Prostate gland (tissue), 2 donors: ENCODE data around the gene SENP2. TPM values are rescaled to one million over a fixed set of nuclear protein-coding genes. Genes with fewer than 3 reads are reported as not detected.

ENCODE experiments used
- DNase-seq: peaks from one replicate; pipeline ENCODE4 v3.0.0-alpha.2; 2019; ENCODE audit warnings: low spot score
- H3K27ac ChIP-seq, 2 donors: fragments of 200-600 bp; sonication (generic); 2 replicates each; pipeline ENCODE4 v1.5.1; 2017 to 2019
- H3K27me3 ChIP-seq: fragments of 200-600 bp; sonication (generic); replicated peaks from 2 replicates; pipeline ENCODE4 v1.5.1; 2019; ENCODE audit not compliant: insufficient read depth
- H3K36me3 ChIP-seq, 2 donors: fragments of 200-600 bp; sonication (generic); 1 replicate in 1 of 2; 2 replicates in 1 of 2; pipeline versions ENCODE4 v1.5.1 to v1.8.1; 2017 to 2019
- H3K4me1 ChIP-seq: fragments of 200-600 bp; sonication (generic); replicated peaks from 2 replicates; pipeline ENCODE4 v1.5.1; 2019
- H3K4me3 ChIP-seq, 2 donors: fragments of 200-600 bp; sonication (generic); 2 replicates each; pipeline ENCODE4 v1.5.1; 2017 to 2019
- H3K9me3 ChIP-seq: fragments of 200-600 bp; sonication (generic); 2 replicates; pipeline ENCODE4 v1.5.1; 2017
- CTCF ChIP-seq, 4 experiments: fragments of 200-600 bp in 2 of 4; fragments of 450-650 bp in 2 of 4; sonication (generic) in 2 of 4; IDR thresholded peaks; 1 replicate in 3 of 4; 2 replicates in 1 of 4; pipeline ENCODE4 v1.5.1; 2016 to 2019; ENCODE audit warnings: antibody characterized with exemption in 4 of 4, mild to moderate bottlenecking in 2 of 4, moderate library complexity in 2 of 4
- POLR2A ChIP-seq: fragments of 450-650 bp; IDR thresholded peaks from one replicate; pipeline ENCODE4 v1.6.1; 2016; ENCODE audit warnings: antibody characterized with exemption, mild to moderate bottlenecking
- POLR2AphosphoS5 ChIP-seq: sonication (generic); formaldehyde crosslinking; IDR thresholded peaks from one replicate; pipeline ENCODE4 v1.6.1; 2017; ENCODE audit warnings: antibody characterized with exemption
- WGBS: methylation state at CpG from one replicate; pipeline ENCODE4 v1.1.5; 2018; 5-methylcytosine and 5-hydroxymethylcytosine counted together
- intact Hi-C: fragments of 100-400 bp; cut with DNase I; formaldehyde crosslinking; loops from one replicate; pipeline ENCODE4 v1.14.2; 2022
- total RNA-seq, 2 donors: library from RNA; depleted of rRNA; stranded (reverse); fragments of >200 nt; gene quantifications; one replicate each; pipeline ENCODE4 v1.1.0, GENCODE V29; 2016

Gene SENP2
- total RNA-seq, 2 donors from 2014 or later: 25.3 to 27.0 TPM

- H3K27me3 ChIP-seq: no peaks in the 10 kb centered on the region
- no peak for DNase-seq
- H3K4me1 ChIP-seq: no peaks in the 10 kb centered on the region
- intact Hi-C loops: no loop called here
- TF ChIP-seq CTCF (IDR thresholded peaks at IDR 0.05) (no peak), POLR2AphosphoS5 (no peak), POLR2A (no peak)
- H3K9me3 ChIP-seq: no peaks in the 10 kb centered on the region
- 93% methylated on average over 10 of the region's 10 CpGs for WGBS
- H3K36me3 ChIP-seq: no peaks in the 10 kb centered on the region
- H3K27ac ChIP-seq: no peak overlapping the region
- H3K4me3 ChIP-seq: no peak overlapping the region
These were observed 63.3 kb downstream of the SENP2 start for GRCh38 chr3:185649414-185649813.

- no peaks in the 10 kb centered on the region for H3K27me3 ChIP-seq
- H3K36me3 ChIP-seq: no peaks in the 10 kb centered on the region
- H3K27ac ChIP-seq: no peak overlapping the region
- TF ChIP-seq POLR2A: no peak
- TF ChIP-seq CTCF (IDR thresholded peaks at IDR 0.05): no peak
- TF ChIP-seq POLR2AphosphoS5: no peak
- intact Hi-C loops: no loop called here
- no peaks in the 10 kb centered on the region for H3K4me1 ChIP-seq
- 98% methylated on average over 9 of the region's 9 CpGs for WGBS
- DNase-seq: no peak
- no peaks in the 10 kb centered on the region for H3K9me3 ChIP-seq
- no peak overlapping the region for H3K4me3 ChIP-seq
These were observed 65.9 kb downstream of the SENP2 start for GRCh38 chr3:185651971-185652370.

GRCh38 chr3:185653949-185654757 lies 68.1 kb downstream of the SENP2 start:
- intact Hi-C loops: no loop called here
- H3K4me3 ChIP-seq: no peak overlapping the region
- H3K27ac ChIP-seq: no peak overlapping the region
- TF ChIP-seq POLR2A (no peak), POLR2AphosphoS5 (no peak), CTCF (IDR thresholded peaks at IDR 0.05) (no peak)
- H3K4me1 ChIP-seq: no peaks in the 10 kb centered on the region
- H3K9me3 ChIP-seq: no peaks in the 10 kb centered on the region
- no peaks in the 10 kb centered on the region for H3K27me3 ChIP-seq
- no peaks in the 10 kb centered on the region for H3K36me3 ChIP-seq
- no peak for DNase-seq
- WGBS: 91% methylated on average over 12 of the region's 12 CpGs

GRCh38 chr3:185654758-185655145 lies 68.7 kb downstream of the SENP2 start:
- H3K27ac ChIP-seq: no peak overlapping the region
- WGBS: 85% methylated on average over 2 of the region's 2 CpGs
- intact Hi-C loops: no loop called here

More at GRCh38 chr3:185654758-185655145, 68.7 kb downstream of the SENP2 start:
- H3K4me3 ChIP-seq: no peak overlapping the region
- no peaks in the 10 kb centered on the region for H3K27me3 ChIP-seq
- no peaks in the 10 kb centered on the region for H3K4me1 ChIP-seq
- H3K9me3 ChIP-seq: no peaks in the 10 kb centered on the region
- H3K36me3 ChIP-seq: no peaks in the 10 kb centered on the region
- TF ChIP-seq CTCF (IDR thresholded peaks at IDR 0.05): no peak
- no peak for TF ChIP-seq POLR2A
- TF ChIP-seq POLR2AphosphoS5: no peak
- DNase-seq: no peak
